K562 (cell line): ENCODE data around the gene PGD. TPM values are rescaled to one million over a fixed set of nuclear protein-coding genes. Genes with fewer than 3 reads are reported as not detected.
A peak's percentile ranks its signal among the peaks of the same experiment; 100 is the strongest.

Experiments
- ATAC-seq: fragments of 200-7000 bp; cut with Tn5 transposase; 3 replicates; pipeline ENCODE4 v1.9.1; 2020; ENCODE audit warnings: moderate library complexity
- BruUV-seq: library from RNA; stranded (reverse); fragments of 400-500 nt; replicated peaks from 2 replicates; lab custom pipeline; 2021; lab: Mats Ljungman, UMichigan
- CTCF ChIA-PET: fragments of 300-600 bp; formaldehyde crosslinking; extraction: SDS; loops from one replicate; lab custom pipeline; 2021; ENCODE audit warnings: low intra/inter-chr PET ratio; lab: Yijun Ruan, JAX
- POLR2A ChIA-PET: fragments of 300-600, 350-650 bp; sonication (Branson Sonifier 250); formaldehyde crosslinking; extraction: SDS; loops from one replicate; lab custom pipeline; 2021; ENCODE audit warnings: antibody characterized with exemption, inconsistent platforms; lab: Yijun Ruan, JAX
- DNase-seq, 4 experiments: peaks; one replicate each; pipeline versions ENCODE4 v3.0.0 to v3.0.0-alpha.2; 2011 to 2018; ENCODE audit warnings: low spot score in 3 of 4, mixed read lengths in 3 of 4; ENCODE audit errors: extremely low read depth in 1 of 4
- FAIRE-seq: peaks from 2 replicates; lab custom pipeline; 2011; peaks lifted over from hg19 to GRCh38; lab: Jason Lieb, UNC
- H2AFZ ChIP-seq: 2 replicates; pipeline ENCODE4 v1.6.0; 2011; ENCODE audit warnings: low read depth, low read length, control low read depth, inconsistent platforms
- H3K27ac ChIP-seq: fragments of 200-600 bp; 3 replicates; pipeline ENCODE4 v1.8.0; 2011; ENCODE audit warnings: low read depth, mild to moderate bottlenecking, control low read depth, inconsistent platforms, low read length, moderate library complexity, mixed read lengths; ENCODE audit errors: extremely low read depth
- H3K27me3 ChIP-seq, 2 experiments: fragments of 300-600 bp in 1 of 2; 2 replicates in 1 of 2; 3 replicates in 1 of 2; pipeline versions ENCODE4 v1.6.0 to v1.8.0; 2011; ENCODE audit warnings: inconsistent platforms in 2 of 2, low read length in 2 of 2, mild to moderate bottlenecking in 1 of 2, mixed read lengths in 1 of 2, moderate library complexity in 1 of 2; ENCODE audit not compliant: control insufficient read depth in 2 of 2, insufficient read depth in 2 of 2
- H3K36me3 ChIP-seq: fragments of 300-600 bp; 3 replicates; pipeline ENCODE4 v1.8.0; 2011; ENCODE audit warnings: mild to moderate bottlenecking, low read length, inconsistent platforms; ENCODE audit not compliant: control insufficient read depth, insufficient read depth
- H3K4me1 ChIP-seq, 2 experiments: fragments of 200-600 bp in 1 of 2; replicated peaks in 1 of 2; 2 replicates in 1 of 2; 3 replicates in 1 of 2; pipeline versions ENCODE4 v1.5.1 to v1.8.0; 2011; ENCODE audit warnings: inconsistent platforms in 2 of 2, low read length in 2 of 2, mild to moderate bottlenecking in 1 of 2, mixed read lengths in 1 of 2, moderate library complexity in 1 of 2; ENCODE audit not compliant: control insufficient read depth in 2 of 2, insufficient read depth in 2 of 2
- H3K4me2 ChIP-seq: 2 replicates; pipeline ENCODE4 v1.6.1; 2011; ENCODE audit warnings: low read length, control low read depth, inconsistent platforms, mixed read lengths; ENCODE audit not compliant: insufficient read depth
- H3K4me3 ChIP-seq: fragments of 200-600 bp; sonication (generic), shearing (Covaris generic); 2 replicates; pipeline ENCODE4 v1.5.1; 2016; ENCODE audit warnings: control low read depth, inconsistent platforms
- H3K79me2 ChIP-seq: fragments of 200-600 bp; 3 replicates; pipeline ENCODE4 v1.8.0; 2011; ENCODE audit warnings: low read length, inconsistent platforms; ENCODE audit not compliant: control insufficient read depth, insufficient read depth
- H3K9ac ChIP-seq, 2 experiments: 2 replicates each; pipeline versions ENCODE4 v1.6.0 to v1.6.1; 2011; ENCODE audit warnings: low read depth in 2 of 2, low read length in 2 of 2, control low read depth in 1 of 2, inconsistent platforms in 1 of 2, mild to moderate bottlenecking in 1 of 2, mixed read lengths in 1 of 2; ENCODE audit not compliant: insufficient read depth in 1 of 2
- H3K9me1 ChIP-seq: one replicate; pipeline ENCODE4 v1.6.0; 2011; ENCODE audit warnings: inconsistent platforms, mild to moderate bottlenecking, low read length, moderate library complexity; ENCODE audit not compliant: control insufficient read depth, insufficient read depth
- H3K9me3 ChIP-seq: replicated peaks from 2 replicates; pipeline ENCODE4 v1.5.1; 2011; ENCODE audit warnings: low read depth, low read length, inconsistent platforms; ENCODE audit not compliant: control insufficient read depth, insufficient read depth
- H4K20me1 ChIP-seq: replicated peaks from 2 replicates; pipeline ENCODE4 v1.6.1; 2011; ENCODE audit warnings: low read length, inconsistent platforms, mixed read lengths; ENCODE audit not compliant: control insufficient read depth, insufficient read depth
- ARID1B ChIP-seq: fragments of 450-650 bp; IDR thresholded peaks from 2 replicates; pipeline ENCODE4 v1.6.1; 2016; ENCODE audit warnings: antibody characterized with exemption, mild to moderate bottlenecking, inconsistent platforms
- ATF3 ChIP-seq, 2 experiments: fragments of 450-650 bp in 1 of 2; sonication (generic) in 1 of 2; formaldehyde crosslinking in 1 of 2; IDR thresholded peaks in 1 of 2; conservative IDR thresholded peaks in 1 of 2; 2 replicates each; pipeline versions ENCODE4 v1.6.1 to v1.8.1; 2016 to 2023; ENCODE audit warnings: mild to moderate bottlenecking in 2 of 2, moderate library complexity in 2 of 2, inconsistent platforms in 1 of 2, missing genetic modification reagents in 1 of 2
- BACH1 ChIP-seq: fragments of 200-800 bp; sonication (Bioruptor generic); IDR thresholded peaks from 2 replicates; pipeline ENCODE4 v1.6.1; 2016; ENCODE audit warnings: missing genetic modification characterization, missing compliant biosample characterization
- CCAR2 ChIP-seq: fragments of 200-400 bp; formaldehyde crosslinking; IDR thresholded peaks from 2 replicates; pipeline ENCODE4 v1.6.1; 2017; ENCODE audit warnings: mild to moderate bottlenecking, low read depth, low read length
- CXXC5 ChIP-seq: fragments of 250-450 bp; sonication (Bioruptor Pico); IDR thresholded peaks from 2 replicates; pipeline ENCODE4 v1.8.0; 2022; ENCODE audit warnings: inconsistent platforms, mild to moderate bottlenecking, moderate library complexity
- DLX4 ChIP-seq: fragments of 250-450 bp; sonication (Bioruptor Pico); IDR thresholded peaks from 2 replicates; pipeline ENCODE4 v1.6.1; 2021; ENCODE audit warnings: mild to moderate bottlenecking
- HBP1 ChIP-seq: fragments of 450-650 bp; formaldehyde crosslinking; IDR thresholded peaks from 2 replicates; pipeline ENCODE4 v1.4.0; 2022; ENCODE audit warnings: missing genetic modification characterization
- HDGF ChIP-seq: fragments of 450-650 bp; IDR thresholded peaks from 2 replicates; pipeline ENCODE4 v1.6.1; 2016
- HLTF ChIP-seq: fragments of 450-650 bp; IDR thresholded peaks from 2 replicates; pipeline ENCODE4 v1.6.1; 2016
- KHSRP ChIP-seq: fragments of 450-650 bp; IDR thresholded peaks from 2 replicates; pipeline ENCODE4 v1.6.1; 2017
- MIER1 ChIP-seq: fragments of 450-650 bp; IDR thresholded peaks from 2 replicates; pipeline ENCODE4 v1.6.1; 2016; ENCODE audit warnings: antibody characterized with exemption, mild to moderate bottlenecking, low read depth
- NONO ChIP-seq, 2 experiments: fragments of 200-400 bp in 1 of 2; fragments of 450-650 bp in 1 of 2; formaldehyde crosslinking in 1 of 2; IDR thresholded peaks; 2 replicates each; pipeline ENCODE4 v1.6.1; 2017; ENCODE audit warnings: low read depth in 2 of 2, mild to moderate bottlenecking in 2 of 2, moderate library complexity in 2 of 2, low read length in 1 of 2
- NUFIP1 ChIP-seq: fragments of 450-650 bp; IDR thresholded peaks from 2 replicates; pipeline ENCODE4 v1.6.1; 2018; ENCODE audit not compliant: partially characterized antibody
- POLR3A ChIP-seq: IDR thresholded peaks from 2 replicates; pipeline ENCODE4 v1.6.1; 2011; ENCODE audit warnings: borderline replicate concordance, mild to moderate bottlenecking, moderate library complexity; ENCODE audit not compliant: insufficient read length, insufficient read depth; ENCODE audit errors: extremely low read depth
- SRF ChIP-seq, 2 experiments: fragments of 250-450, 450-650 bp in 1 of 2; sonication (Bioruptor Pico) in 1 of 2; sonication (generic) in 1 of 2; formaldehyde crosslinking; IDR thresholded peaks; 2 replicates each; pipeline versions ENCODE4 v1.5.0 to v1.5.1; 2020 to 2022; ENCODE audit warnings: mild to moderate bottlenecking in 1 of 2, missing genetic modification reagents in 1 of 2
- TEAD2 ChIP-seq: fragments of 450-650 bp; IDR thresholded peaks from 2 replicates; pipeline ENCODE4 v1.6.1; 2016; ENCODE audit warnings: missing genetic modification characterization, control low read depth, missing compliant biosample characterization
- U2AF1 ChIP-seq: fragments of 200-400 bp; formaldehyde crosslinking; optimal IDR thresholded peaks from 2 replicates; pipeline ENCODE3; 2017; ENCODE audit warnings: mild to moderate bottlenecking, low read depth, low read length, moderate library complexity
- USF2 ChIP-seq: sonication (generic); formaldehyde crosslinking; IDR thresholded peaks from 2 replicates; pipeline ENCODE4 v1.5.0; 2020; ENCODE audit warnings: missing genetic modification reagents
- ZNF699 ChIP-seq: fragments of 250-450 bp; sonication (Bioruptor Pico); IDR thresholded peaks from 2 replicates; pipeline ENCODE4 v1.8.0; 2021; ENCODE audit warnings: mild to moderate bottlenecking, moderate library complexity; ENCODE audit not compliant: insufficient replicate concordance
- ZNF766 ChIP-seq: fragments of 200-800 bp; sonication (Bioruptor generic); conservative IDR thresholded peaks from 2 replicates; pipeline ENCODE4 v1.6.1; 2016; ENCODE audit warnings: missing genetic modification characterization, missing compliant biosample characterization
- WGBS: fragments of 100-300 bp; shearing (Covaris generic); methylation state at CpG from one replicate; pipeline ENCODE4 v1.1.6; 2016; ENCODE audit warnings: low coverage, mixed read lengths; ENCODE audit not compliant: insufficient coverage; ENCODE audit errors: missing lambda C conversion rate; 5-methylcytosine and 5-hydroxymethylcytosine counted together
- in situ Hi-C: fragments of 300-500 bp; cut with MboI; formaldehyde crosslinking; loops from 4 replicates; pipeline ENCODE4 v1.15.0; 2018; ENCODE audit warnings: inconsistent platforms, mixed read lengths
- intact Hi-C: fragments of 100-400 bp; cut with micrococcal nuclease; formaldehyde crosslinking; loops from 2 replicates; pipeline ENCODE4 v1.14.2; 2022
- polyA plus RNA-seq, 8 experiments: library from polyadenylated mRNA; depleted of rRNA in 4 of 8; stranded (reverse) in 5 of 8; unstranded in 3 of 8; fragments of >200 nt; fragmentation: Nextera tagmentation in 2 of 8; fragmentation: Illumina TruSeq in 1 of 8; extraction: Ambion mirVana in 2 of 8; extraction: Trizol in 1 of 8; gene quantifications; 2 replicates each; pipeline versions ENCODE4 v1.2.1 to v1.2.3, GENCODE V29; 2011 to 2014; ENCODE audit warnings: inconsistent platforms in 1 of 8, missing spikeins in 1 of 8
- total RNA-seq, 7 experiments: library from RNA; depleted of rRNA in 6 of 7; stranded (reverse); fragments of >200 nt in 6 of 7; fragmentation: Illumina TruSeq in 2 of 7; extraction: Trizol in 2 of 7; gene quantifications; 2 replicates each; pipeline versions ENCODE4 v1.2.1 to v1.2.3, GENCODE V29; 2011 to 2021; ENCODE audit warnings: low replicate concordance in 1 of 7

The PGD gene
- total and polyA plus RNA-seq, 9 of the 15 experiments (the other 6 are each of a cell fraction or from before 2014, with no cell fraction given): 177 to 542 (median 270) TPM

GRCh38 chr1:10374442-10374860 is 24.4 kb upstream of the PGD start:
- CTCF ChIA-PET: interaction anchor here (1.1 to 1.2 kb wide), 2 partner anchors 54 to 120 kb away, joined by 3 to 4 read pairs; no protein-coding TSS in a partner anchor
- WGBS: 73% methylated on average over 8 of the region's 8 CpGs
- TF ChIP-seq USF2 (CRISPR knock-in tag) (no peak), U2AF1 (no peak), NUFIP1 (no peak), ATF3 (IDR thresholded peaks at IDR 0.05) (peak; percentile 84), ATF3 (CRISPR knock-in tag; conservative IDR thresholded peaks at IDR 0.05) (no peak), MIER1 (no peak), BACH1 (tag) (peak; percentile 73; the same call in 1 of the 2 replicates), SRF (CRISPR knock-in tag; IDR thresholded peaks at IDR 0.05) (no peak), TEAD2 (tag) (no peak), HBP1 (CRISPR knock-in tag) (no peak), NONO (IDR thresholded peaks at IDR 0.05; ENCODE audit: low read depth in 2 of 2, low read length in 1 of 2) (no peak), POLR3A (no peak), CXXC5 (CRISPR knock-in tag) (peak; percentile 85), CCAR2 (no peak), KHSRP (no peak), ZNF766 (CRISPR knock-in tag) (peak; percentile 47; the same call in 1 of the 2 replicates), ZNF699 (CRISPR knock-in tag) (no peak), DLX4 (CRISPR knock-in tag) (no peak), HDGF (no peak), ARID1B (no peak), HLTF (no peak)

More at GRCh38 chr1:10374442-10374860, 24.4 kb upstream of the PGD start:
- no peak overlapping the region for H3K4me3 ChIP-seq
- intact Hi-C loops: no loop called here
- peaks cover 5 to 8% of the 10 kb centered on the region in 2 experiments; a peak in 3 of 5 replicates for H3K4me1 ChIP-seq
- DNase-seq: no peak
- H3K36me3 ChIP-seq: peaks cover 30% of the 10 kb centered on the region; the same call in 2 of the 3 replicates
- H3K4me2 ChIP-seq: no peak overlapping the region
- H3K27me3 ChIP-seq: no peaks in the 10 kb centered on the region
- FAIRE-seq: no peak
- no peaks in the 10 kb centered on the region for H4K20me1 ChIP-seq
- ATAC-seq: peak; percentile 50; the same call in 2 of the 3 replicates
- H3K9ac ChIP-seq: no peak overlapping the region
- BruUV-seq: no TSS peak
- H3K27ac ChIP-seq: no peak overlapping the region
- H3K79me2 ChIP-seq: no peaks in the 10 kb centered on the region
- H3K9me1 ChIP-seq: no peaks in the 10 kb centered on the region
- in situ Hi-C loops: no loop called here
- POLR2A ChIA-PET: no interaction called here
- no peaks in the 10 kb centered on the region for H3K9me3 ChIP-seq
- H2AFZ ChIP-seq: no peak overlapping the region
